NCI-H187 (cell line): ENCODE data around the gene SDK1.
"Not testable (repeated sequence)": the region's sequence is repeated elsewhere in the genome, so short reads cannot be mapped to it uniquely, and the experiment has no call there.

Source experiments
- DNase-seq, 2 experiments: peaks; one replicate each; lab custom pipeline; 2025; lab: John Stamatoyannopoulos, UW

Gene SDK1

DNA sequence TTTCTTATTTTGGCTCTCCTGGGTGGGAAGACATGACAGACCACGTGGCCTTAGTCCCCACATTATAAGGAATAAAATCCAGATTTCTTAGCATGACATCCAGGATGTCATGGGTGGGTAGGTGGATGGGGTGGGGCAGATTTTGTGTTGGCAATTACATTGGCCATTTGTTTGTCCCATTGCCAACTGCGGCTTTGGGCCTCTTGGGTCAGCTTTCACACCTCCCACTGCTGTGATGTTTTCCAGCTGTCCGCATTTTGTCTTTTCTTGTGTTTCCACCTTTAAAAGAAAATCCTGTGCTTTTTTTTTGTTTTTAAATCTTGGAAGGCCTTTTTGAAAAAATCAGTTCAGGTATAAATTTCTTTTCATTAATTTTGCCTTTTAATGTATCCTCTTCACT lies 237.0 kb downstream of the SDK1 start:
- no peak for DNase-seq

DNA sequence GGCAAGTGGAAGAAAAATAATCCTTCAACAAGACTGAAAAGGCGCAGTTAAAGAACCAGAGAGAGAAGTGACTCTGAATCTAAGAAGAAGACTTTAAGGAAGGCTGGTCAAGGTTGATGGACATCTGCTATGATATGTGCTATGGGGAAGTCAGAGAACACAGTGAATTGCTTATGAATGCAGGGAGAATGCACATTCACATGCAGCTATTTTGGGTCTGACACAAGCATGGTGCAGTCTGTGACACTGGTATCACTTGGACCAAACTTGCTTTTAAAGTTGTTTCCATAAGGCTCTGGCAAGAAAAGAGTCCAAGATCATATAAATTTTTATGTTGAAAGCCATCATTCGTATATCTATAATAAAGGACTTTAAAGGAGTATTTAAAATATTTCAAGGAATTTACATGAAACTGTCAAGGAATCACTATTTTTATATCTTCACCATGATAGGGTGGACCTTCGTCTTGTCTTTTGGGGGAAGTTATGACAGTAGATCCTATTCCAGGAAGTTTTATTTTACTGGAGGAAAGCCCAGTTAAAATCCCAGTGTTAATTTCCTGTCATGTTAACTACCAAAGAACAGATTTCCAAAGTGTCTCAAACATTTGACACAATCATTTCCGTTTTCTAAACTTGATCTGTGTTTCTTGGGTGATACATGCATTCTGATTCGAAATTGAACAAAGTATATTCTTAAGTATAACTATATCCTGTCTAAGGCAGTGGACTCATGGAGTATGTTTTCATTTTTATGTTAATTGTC lies 239.6 kb downstream of the SDK1 start:
- no peak for DNase-seq

- no peak for DNase-seq
Observed at GRCh38 chr7:3544202-3544601, 243.2 kb downstream of the SDK1 start.

GRCh38 chr7:3548815-3549214 lies 247.8 kb downstream of the SDK1 start:
- no peak for DNase-seq

DNA sequence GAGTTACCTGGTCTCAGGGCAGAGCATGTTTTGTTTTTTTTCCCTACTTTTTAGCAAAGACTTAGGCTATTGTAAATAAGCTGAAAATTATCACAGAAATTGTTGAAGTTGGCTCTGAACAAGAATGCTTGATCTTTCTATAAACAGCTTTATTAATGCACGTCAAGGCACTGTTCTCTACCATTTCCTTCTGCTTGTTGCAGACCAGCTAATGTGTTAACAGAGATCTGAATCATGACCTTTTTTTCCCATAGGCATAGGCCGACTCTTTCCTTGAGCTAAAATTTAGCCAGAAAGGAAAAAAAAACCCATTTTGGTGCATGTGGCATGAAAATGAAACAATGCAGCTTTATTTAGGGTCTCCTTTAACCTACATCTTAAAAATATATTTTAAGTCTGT lies 248.5 kb downstream of the SDK1 start:
- DNase-seq: no peak

GRCh38 chr7:3551536-3551935 lies 250.5 kb downstream of the SDK1 start:
- DNase-seq: no peak

DNA sequence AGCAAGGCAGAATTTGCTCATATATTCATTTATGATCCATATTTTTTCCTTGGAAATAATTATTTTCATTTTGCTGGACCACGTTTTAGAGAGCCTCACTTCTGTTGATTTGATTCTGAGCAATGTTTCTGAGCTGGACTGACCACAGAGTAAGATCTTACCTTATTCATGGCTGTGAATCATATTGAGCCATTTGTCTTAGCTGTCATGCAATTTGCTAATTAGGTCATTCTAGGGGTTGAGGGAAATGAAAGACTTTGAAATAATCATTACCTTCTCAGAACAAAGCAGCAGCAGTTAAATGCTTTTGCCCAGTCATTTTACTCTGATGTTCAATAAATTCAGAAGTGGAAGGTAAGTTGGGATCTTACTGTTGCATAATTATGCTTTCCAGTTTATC lies 251.4 kb downstream of the SDK1 start:
- no peak for DNase-seq

- no peak for DNase-seq
Observed at GRCh38 chr7:3558400-3558799, 257.3 kb downstream of the SDK1 start.

- no peak for DNase-seq
Observed at GRCh38 chr7:3559278-3559677, 258.2 kb downstream of the SDK1 start.

GRCh38 chr7:3560495-3560894 lies 259.4 kb downstream of the SDK1 start:
- no peak for DNase-seq

DNA sequence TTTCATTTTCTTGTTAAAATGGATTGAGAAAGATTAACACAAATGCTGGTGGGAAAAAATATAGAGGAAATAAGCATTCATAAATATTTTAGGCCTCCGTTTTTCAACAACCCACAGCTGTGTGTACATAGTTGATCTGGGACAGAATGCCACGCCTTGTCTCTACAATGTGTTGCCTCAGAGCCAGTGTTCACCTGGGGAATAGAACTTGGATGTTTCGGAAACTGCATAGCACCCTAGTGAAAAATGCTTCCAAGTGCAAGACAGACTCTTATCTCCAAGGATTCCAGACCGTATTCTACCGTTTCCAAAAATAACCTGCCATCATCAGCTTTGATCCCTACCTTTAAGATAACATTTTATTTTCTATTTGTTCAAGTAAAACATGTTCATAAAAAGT lies 260.9 kb downstream of the SDK1 start:
- DNase-seq: no peak

DNA sequence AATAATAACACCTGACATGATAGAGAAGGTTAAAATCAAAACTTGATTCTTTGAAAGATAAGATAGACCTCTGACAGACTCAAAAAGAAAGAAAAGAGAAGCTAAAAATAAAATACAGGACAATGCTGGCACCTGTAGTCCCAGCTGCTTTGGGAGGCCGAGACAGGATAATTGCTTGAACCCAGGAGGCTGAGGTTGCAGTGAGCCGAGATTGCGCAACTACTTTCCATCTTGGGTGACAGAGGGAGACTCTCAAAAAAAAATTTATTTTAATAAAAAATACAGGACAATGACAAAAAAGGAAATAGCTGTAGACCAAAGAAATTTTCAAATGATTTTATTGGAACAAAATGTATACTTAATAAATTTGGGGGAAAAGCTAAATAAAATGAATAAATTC lies 263.2 kb downstream of the SDK1 start:
- DNase-seq: no peak

DNA sequence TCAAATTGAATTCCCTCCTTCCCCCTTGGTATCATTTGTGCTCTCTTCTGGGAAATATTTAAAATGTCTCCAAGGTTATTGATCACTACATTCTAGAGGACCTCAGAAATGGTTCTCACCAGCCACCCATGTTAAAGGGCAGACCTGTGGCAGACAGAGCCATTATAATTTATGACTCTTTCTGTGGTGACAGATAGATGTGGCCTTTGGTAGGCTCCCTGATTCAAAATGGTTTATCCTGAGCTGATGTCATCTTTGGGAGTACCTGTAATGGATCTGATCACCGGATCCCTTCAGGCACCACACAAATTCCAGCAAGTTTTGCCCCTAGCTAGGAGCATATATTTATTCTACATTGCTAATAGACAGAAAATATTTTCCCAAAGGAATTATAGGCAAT lies 267.5 kb downstream of the SDK1 start:
- DNase-seq: no peak

DNA sequence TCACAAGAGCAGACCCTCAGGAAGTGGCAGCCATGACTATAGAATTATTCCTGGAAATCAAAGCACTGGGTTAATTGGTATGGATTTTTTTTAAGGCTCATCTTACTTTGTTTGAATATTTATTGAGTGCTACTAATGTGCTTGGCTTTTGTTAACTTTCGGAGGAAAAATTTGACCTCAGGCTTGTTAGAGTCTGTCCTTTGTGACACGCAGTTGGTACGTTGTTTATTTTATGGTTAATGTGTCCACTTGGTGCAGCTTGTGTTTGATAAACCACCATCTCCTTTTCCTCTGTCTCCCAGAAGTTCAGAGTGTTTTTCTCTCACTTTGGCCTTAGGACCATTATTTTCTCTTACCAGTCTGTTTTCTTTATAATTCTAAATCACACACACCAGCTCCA lies 268.6 kb downstream of the SDK1 start:
- DNase-seq: no peak

GRCh38 chr7:3573151-3573550 lies 272.1 kb downstream of the SDK1 start:
- DNase-seq: no peak

DNA sequence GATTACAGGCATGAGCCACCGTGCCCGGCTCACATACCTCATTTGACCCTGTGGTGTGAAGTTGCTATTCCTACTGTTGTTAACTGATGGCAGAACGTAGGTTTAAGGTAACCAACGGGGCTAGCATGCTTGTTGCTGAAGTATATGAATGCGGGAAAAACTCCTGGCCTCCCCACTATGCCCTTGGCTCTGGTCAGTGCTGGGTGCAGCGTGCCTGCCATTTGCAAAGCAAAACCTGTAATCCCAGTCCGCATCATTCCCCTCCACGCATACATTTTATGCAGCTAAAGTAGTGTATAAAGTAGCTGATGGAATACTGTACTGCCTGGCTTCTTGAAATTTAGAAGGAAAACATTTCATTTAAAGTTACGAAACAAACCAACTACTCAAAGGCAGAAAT lies 273.3 kb downstream of the SDK1 start:
- DNase-seq: no peak

DNA sequence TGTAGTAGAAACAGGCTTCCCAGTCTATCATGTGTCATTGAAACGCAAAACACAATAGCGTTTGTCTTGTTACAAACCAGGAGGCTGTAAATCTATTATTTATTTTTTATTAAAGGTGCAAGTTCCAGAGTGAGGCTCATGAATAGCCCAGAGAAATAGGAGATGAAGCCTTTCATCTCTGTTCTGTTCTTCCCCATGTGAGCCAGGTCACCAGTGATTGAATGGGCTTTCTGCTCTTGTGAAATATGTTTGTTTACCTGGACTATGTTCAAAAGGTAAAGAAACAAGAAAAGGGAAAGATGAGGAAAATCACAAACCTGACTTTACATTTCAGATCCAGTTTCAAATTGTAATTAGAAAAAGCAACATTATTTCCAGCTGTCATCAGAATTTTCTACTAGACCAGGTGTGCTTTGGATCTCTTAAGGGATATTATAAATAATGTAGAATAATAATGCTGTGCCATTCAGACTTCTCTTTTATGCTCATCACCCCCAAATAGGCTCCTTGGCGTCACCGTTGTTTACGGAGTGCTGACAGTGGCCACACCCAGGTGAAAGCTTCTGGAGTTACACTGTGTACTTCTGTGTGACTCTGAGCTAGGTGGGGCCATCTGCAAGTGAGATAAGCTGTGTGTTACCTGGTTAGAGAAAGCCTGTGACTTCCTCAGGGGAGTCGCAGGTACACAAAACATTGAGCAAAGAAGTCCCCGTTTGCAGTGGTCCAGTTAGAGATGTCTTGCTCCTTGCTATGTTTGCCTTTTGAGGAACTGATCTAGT lies 274.9 kb downstream of the SDK1 start:
- no peak for DNase-seq

- DNase-seq: no peak
Observed at GRCh38 chr7:3578399-3578798, 277.3 kb downstream of the SDK1 start.

DNA sequence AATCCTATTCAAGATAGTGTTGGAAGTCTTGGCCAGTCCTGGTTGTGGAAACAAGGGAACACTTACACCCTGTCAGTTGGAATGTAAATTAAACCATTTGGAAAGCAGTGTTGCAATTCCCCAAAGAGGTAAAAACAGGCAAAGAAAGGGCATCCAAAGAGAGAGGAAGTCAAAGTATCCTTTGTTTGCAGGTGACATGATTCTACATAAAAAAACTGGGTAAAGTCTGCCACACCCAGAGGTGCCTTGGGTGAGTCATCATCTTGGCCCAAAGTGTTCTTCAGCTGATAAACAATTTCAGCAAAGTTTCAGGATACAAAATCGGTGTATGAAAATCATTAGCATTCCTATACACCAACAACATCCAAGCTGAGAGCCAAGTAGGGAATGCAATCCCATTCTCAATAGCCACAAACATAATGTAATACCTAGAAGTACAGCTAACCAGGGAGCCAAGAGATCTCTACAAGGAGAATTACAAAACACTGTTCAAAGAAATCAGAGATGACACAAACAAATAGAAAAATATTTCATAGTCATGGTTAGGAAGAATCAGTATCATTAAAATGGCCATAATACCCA lies 278.7 kb downstream of the SDK1 start:
- no peak for DNase-seq

GRCh38 chr7:3582145-3582544 lies 281.1 kb downstream of the SDK1 start:
- DNase-seq: not testable (repeated sequence)

- no peak for DNase-seq
Observed at GRCh38 chr7:3585826-3586225, 284.8 kb downstream of the SDK1 start.

- DNase-seq: no peak
Observed at GRCh38 chr7:3588341-3588740, 287.3 kb downstream of the SDK1 start.

GRCh38 chr7:3589752-3590151 lies 288.7 kb downstream of the SDK1 start:
- no peak for DNase-seq
